IMR-90 (cell line): ENCODE results near the gene FBXO4.

Experiments
- MXI1 ChIP-seq: IDR thresholded peaks from 2 replicates; pipeline ENCODE4 v1.6.1; 2012; ENCODE audit warnings: low read depth, mild to moderate bottlenecking, low read length, moderate library complexity, borderline replicate concordance
- POLR2A ChIP-seq: IDR thresholded peaks from 2 replicates; pipeline ENCODE4 v1.6.1; 2012; ENCODE audit warnings: mild to moderate bottlenecking, low read depth, low read length
- TF ChIP-seq, protein P1 (sequence below): conservative IDR thresholded peaks from 2 replicates; pipeline ENCODE4 v1.5.1; 2012; ENCODE audit warnings: mild to moderate bottlenecking, low read depth, low read length, improper control_type of control experiment
- TF ChIP-seq, protein P2 (sequence below): fragments of 150-350 bp; IDR thresholded peaks from 2 replicates; pipeline ENCODE4 v1.6.1; 2016; ENCODE audit warnings: low read depth, mild to moderate bottlenecking, low read length, moderate library complexity, borderline replicate concordance

DNA sequence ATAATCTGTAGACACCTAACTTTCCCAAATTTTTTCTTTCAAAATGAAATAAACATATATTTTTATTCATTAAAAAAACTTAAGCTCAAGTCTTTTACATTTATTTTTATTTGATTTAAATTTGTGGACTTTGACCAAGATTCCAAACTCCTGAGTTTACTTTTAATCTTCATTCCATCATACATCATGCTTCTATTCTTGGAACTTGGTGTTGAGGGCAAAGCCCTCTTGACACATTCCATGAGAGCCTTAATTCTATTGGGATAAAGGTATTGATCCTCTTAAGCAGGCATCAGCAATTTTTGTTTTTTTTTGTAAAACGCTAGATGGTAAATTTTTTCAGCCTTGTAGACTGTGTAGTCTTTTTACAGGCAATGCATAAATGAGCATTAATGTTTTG is 53.6 kb downstream of the FBXO4 start:
- TF ChIP-seq MXI1 (no peak), POLR2A (no peak)
- TF ChIP-seq, protein P1, sequence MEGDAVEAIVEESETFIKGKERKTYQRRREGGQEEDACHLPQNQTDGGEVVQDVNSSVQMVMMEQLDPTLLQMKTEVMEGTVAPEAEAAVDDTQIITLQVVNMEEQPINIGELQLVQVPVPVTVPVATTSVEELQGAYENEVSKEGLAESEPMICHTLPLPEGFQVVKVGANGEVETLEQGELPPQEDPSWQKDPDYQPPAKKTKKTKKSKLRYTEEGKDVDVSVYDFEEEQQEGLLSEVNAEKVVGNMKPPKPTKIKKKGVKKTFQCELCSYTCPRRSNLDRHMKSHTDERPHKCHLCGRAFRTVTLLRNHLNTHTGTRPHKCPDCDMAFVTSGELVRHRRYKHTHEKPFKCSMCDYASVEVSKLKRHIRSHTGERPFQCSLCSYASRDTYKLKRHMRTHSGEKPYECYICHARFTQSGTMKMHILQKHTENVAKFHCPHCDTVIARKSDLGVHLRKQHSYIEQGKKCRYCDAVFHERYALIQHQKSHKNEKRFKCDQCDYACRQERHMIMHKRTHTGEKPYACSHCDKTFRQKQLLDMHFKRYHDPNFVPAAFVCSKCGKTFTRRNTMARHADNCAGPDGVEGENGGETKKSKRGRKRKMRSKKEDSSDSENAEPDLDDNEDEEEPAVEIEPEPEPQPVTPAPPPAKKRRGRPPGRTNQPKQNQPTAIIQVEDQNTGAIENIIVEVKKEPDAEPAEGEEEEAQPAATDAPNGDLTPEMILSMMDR, result no peak
- TF ChIP-seq, protein P2, sequence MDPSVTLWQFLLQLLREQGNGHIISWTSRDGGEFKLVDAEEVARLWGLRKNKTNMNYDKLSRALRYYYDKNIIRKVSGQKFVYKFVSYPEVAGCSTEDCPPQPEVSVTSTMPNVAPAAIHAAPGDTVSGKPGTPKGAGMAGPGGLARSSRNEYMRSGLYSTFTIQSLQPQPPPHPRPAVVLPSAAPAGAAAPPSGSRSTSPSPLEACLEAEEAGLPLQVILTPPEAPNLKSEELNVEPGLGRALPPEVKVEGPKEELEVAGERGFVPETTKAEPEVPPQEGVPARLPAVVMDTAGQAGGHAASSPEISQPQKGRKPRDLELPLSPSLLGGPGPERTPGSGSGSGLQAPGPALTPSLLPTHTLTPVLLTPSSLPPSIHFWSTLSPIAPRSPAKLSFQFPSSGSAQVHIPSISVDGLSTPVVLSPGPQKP, result no peak
